Sciatic nerve (tissue), 2 donors: ENCODE data around the gene PTCD2. TPM values are rescaled to one million over a fixed set of nuclear protein-coding genes. Genes with fewer than 3 reads are reported as not detected.
"Not testable (repeated sequence)": the region's sequence is repeated elsewhere in the genome, so short reads cannot be mapped to it uniquely, and the experiment has no call there.

Experiments used
- ATAC-seq: fragments of 200-7000 bp; cut with Tn5 transposase; one replicate; pipeline ENCODE4 v1.9.1; 2020; ENCODE audit warnings: mild to moderate bottlenecking, moderate library complexity
- DNase-seq: peaks from one replicate; pipeline ENCODE4 v3.0.0-alpha.2; 2020; ENCODE audit warnings: low spot score
- intact Hi-C: fragments of 100-400 bp; cut with DNase I; formaldehyde crosslinking; loops from one replicate; pipeline ENCODE4 v1.14.2; 2022
- total RNA-seq: library from RNA; stranded (reverse); fragmentation: NEBNext Ultra II Directional; extraction: Animal tissue kit (Norgen Biotek cat#: 25700); gene quantifications from one replicate; pipeline ENCODE4 v1.2.1, GENCODE V29; 2021
- donor health status: DM: no; HTN: no; CAD: no.
- donor health status: DM: no; HTN: no; CAD: no.

The PTCD2 gene
- total RNA-seq, 1 donor from 2014 or later, result 10.5 TPM

GRCh38 chr5:72294473-72294872, 25.7 kb upstream of the PTCD2 start:
- intact Hi-C loops, result no loop called here
- ATAC-seq (no peak), DNase-seq (no peak)

GRCh38 chr5:72295539-72295938, 24.6 kb upstream of the PTCD2 start:
- DNase-seq (no peak), ATAC-seq (no peak)
- intact Hi-C loops, result no loop called here

DNA sequence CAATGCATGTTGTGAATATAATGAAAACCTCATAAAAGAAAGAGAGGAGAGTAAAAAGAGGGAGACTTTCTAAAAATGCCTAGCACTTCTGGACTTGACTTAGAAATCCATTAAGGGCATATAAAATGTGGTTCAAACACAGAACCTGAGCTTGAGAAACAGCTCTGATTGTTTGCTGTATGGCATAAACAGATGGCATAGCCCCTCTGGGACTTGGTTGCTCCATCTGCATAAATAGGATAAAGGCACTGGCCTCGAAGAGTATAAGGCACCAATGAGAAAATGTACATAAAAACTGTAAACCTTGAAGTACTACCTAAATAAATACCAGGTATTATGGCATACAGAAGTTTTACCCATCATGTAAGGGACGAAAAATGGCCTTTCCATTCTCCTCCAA, 23.9 kb upstream of the PTCD2 start:
- ATAC-seq (no peak), DNase-seq (no peak)
- intact Hi-C loops, result no loop called here

- DNase-seq, ATAC-seq, intact Hi-C loops: not testable (repeated sequence)
These were observed 22.0 kb upstream of the PTCD2 start for GRCh38 chr5:72298136-72298535.

GRCh38 chr5:72298711-72299110, 21.5 kb upstream of the PTCD2 start:
- intact Hi-C loops, result no loop called here
- DNase-seq, result no peak
- no peak for ATAC-seq

GRCh38 chr5:72300590-72301339, 19.4 kb upstream of the PTCD2 start:
- ATAC-seq (no peak), DNase-seq (no peak)
- intact Hi-C loops, result loop anchor here (10.0 kb wide), 1 partner anchor 516 kb away; no protein-coding TSS in a partner anchor

GRCh38 chr5:72301557-72301956, 18.6 kb upstream of the PTCD2 start:
- no peak for ATAC-seq
- intact Hi-C loops, result loop anchor here (10.0 kb wide), 1 partner anchor 517 kb away; no protein-coding TSS in a partner anchor
- no peak for DNase-seq

DNA sequence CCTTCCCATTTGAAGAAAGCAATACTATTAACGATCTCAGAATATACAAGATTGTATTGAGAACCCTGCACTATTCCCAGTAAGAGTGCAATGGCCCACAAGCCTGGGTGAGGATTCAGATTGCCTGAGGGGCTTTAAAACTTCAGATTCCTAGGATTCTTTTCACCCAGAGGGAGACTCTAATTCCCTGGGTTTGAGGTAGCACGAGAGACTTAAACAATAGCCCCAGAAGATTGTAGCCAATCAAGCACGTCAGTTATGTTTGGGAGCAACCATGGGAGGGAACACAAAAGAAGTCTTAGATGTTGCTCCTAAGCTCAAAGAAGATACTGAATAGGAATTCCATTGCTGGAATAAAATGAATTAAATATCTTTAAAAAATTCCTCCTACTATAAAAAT, 18.0 kb upstream of the PTCD2 start:
- intact Hi-C loops, result loop anchor here (10.0 kb wide), 1 partner anchor 517 kb away; no protein-coding TSS in a partner anchor
- DNase-seq, result no peak
- ATAC-seq, result no peak

DNA sequence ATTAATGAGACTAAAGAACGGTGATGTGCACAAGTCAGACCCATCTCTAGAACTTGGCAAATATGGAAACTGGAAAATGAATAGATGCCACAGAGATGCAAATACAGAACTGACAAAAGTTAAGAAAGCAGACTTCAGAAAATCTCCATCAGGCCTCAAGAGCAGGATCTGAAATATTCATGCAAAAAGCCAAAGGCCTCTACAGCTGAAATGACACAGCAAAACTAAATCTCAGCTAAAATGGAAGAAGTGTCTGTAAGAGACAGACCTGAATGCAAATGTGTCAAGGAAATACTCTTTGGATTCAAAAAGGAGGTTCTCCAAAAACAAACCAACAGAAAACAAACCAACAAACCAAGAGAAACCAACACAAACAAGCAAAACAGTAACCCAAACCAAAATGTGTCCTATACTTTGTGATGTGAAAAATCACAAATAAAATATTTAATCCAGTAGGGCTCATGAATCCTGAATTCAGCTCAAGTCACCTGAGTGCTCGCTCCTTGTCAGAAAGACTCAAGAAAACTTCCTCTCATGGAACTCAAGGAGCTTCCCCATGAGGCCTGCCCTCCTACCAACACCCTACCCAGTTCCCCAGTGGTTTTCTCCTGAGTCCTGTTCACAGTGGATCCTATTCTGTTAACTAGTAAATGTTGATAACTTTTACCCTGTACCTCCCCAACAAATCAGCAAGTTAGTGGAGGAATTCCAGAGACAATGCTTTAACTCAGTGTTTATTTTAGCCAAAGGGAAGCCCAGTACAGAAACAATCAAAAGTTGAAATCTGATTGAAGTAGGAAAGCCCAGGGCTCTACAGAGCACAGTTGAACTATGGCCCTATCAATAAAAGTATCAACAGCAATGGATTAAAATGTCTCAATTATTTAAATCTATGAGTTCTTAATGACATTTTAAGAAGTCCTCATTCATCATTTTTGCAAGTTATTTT, 14.7 kb upstream of the PTCD2 start:
- ATAC-seq, result no peak
- no peak for DNase-seq
- intact Hi-C loops, result loop anchor here (10.0 kb wide), 1 partner anchor 521 kb away; no protein-coding TSS in a partner anchor

GRCh38 chr5:72307573-72307967, 12.6 kb upstream of the PTCD2 start:
- DNase-seq (no peak), ATAC-seq (no peak)
- intact Hi-C loops, result loop anchor here (10.0 kb wide), 1 partner anchor 523 kb away; no protein-coding TSS in a partner anchor

DNA sequence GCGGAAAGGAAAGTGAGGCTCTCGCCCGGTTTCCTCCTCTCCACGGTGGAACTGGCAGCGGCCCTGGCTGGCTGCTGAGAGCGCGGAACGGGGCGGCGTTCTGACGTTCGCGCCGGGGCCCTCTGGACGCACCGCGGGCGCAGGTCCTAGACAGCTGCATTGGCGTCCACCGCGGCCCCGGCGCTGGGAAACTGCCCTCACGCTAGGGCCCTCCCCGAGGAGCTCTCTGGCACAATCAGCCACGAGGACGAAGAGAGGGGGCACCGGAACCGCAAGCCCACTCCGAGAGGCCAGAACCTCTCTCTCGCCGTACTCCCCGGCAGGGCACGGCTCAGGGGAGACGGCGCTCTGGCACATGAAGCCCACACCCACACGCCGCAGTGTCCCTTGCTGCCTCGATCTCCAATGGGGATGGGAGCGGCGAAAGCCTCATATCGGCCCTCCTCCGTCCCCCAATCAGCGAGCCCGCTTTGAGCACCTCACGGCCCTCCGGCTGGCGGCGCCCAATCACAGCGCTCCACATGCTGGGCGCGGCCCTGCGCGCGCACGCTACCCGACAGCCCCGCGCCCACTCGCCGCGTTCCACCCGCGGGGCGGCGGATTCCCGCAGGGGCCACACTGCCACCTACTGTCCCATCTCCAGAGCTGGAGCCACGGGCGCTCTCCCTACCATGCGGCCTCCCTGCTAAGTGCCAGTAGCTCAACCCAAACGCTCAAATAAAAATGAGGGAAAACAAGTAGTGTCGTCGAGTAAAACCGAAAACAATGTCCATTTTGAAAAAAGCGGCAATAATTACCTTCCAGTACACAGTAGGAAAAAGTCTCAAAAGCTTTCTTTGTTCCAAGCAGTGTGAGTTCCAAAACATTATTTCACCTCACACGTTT, 12.0 kb upstream of the PTCD2 start:
- ATAC-seq (peak; percentile 100), DNase-seq (peak; percentile 98)
- intact Hi-C loops, result loop anchor here (10.0 kb wide), 1 partner anchor 523 kb away; no protein-coding TSS in a partner anchor

GRCh38 chr5:72308853-72309191, 11.4 kb upstream of the PTCD2 start:
- intact Hi-C loops, result loop anchor here (10.0 kb wide), 1 partner anchor 524 kb away; no protein-coding TSS in a partner anchor
- ATAC-seq, result no peak
- no peak for DNase-seq

GRCh38 chr5:72313141-72313540, 7.0 kb upstream of the PTCD2 start:
- intact Hi-C loops, result no loop called here
- ATAC-seq, result no peak

DNA sequence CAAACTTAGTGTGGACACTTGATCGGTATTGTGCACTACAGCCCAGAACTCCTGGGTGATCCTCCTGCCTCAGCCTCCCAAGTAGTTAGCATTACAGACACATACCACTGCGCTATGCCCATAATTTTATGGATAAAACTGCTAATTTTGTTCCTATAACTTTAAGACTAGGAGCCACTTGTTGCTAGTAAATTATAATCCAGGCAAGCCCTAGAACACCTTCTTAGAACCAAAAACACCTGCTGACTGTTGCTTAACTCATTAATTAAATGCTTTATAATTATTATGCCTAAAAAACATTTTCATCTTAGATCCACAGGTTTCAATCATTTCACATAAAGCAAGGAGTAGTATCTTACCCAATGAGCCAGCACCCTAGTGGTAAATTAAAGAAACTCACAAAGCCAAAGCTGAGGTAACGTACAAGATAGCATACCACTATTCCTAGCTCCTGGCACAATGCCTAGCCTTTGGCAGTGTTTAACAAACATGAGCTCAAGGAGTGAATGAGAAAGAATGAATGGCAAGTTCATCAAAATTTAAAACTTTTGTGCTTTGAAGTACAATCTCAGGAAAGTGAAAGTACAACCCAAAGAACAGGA, 5.5 kb upstream of the PTCD2 start:
- intact Hi-C loops, result no loop called here
- ATAC-seq (no peak), DNase-seq (no peak)

More at GRCh38 chr5:72313141-72313540, 7.0 kb upstream of the PTCD2 start:
- no peak for DNase-seq

DNA sequence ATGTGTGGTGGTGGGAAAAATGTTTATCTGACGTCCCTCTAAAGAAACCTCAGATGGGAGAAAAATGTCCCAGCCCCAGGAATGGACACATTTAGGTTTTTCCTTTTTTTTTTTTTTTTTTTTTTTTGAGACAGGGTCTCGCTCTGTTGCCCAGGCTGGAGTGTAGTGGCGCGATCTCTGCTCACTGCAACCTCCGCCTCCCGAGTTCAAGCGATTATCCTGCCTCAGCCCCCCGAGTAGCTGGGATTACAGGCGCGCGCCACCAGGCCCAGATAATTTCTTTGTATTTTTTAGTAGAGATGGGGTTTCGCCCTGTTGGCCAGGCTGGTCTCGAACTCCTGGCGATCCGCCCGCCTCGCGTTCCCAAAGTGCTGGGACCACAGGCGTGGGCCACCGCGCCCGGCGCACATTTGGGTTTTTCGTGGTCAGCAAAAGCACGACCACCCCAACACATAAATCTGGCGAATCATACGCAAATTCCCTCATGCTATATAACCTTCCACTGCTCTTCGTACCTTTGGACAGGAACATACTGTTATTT, 668 bp upstream of the PTCD2 start:
- ATAC-seq, intact Hi-C loops: not testable (repeated sequence)
- peak; percentile 64 for DNase-seq

DNA sequence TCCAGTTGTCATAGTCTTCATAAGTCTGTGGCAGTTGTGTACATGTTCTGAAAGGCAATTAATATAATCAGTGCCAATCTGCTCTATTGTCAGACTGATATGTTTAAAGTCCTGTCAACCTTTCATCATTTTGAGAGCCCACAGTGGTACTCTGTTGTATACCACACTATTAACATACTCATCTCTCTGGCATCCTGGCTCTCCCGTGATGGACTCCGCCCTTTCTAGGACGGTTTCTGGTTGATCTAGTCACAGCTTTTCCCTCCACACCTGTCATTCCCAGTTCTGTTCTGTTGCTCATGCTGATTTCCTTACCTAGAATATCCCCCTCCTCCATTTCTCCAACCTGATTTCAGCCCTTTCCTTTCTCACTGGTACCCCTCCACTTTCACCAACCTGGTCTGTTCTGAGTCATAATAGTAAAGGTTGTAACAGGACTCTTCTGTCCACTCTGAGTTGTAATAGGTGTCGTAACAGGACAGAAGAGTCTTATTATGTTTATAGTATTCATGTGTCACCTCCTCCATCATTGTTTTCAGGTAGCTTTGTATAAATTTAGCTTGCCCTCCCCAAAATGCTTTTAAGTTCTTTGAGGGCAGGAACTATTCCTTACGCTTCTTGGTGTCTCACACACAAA, 4.1 kb downstream of the PTCD2 start:
- ATAC-seq (no peak), DNase-seq (no peak)
- intact Hi-C loops, result no loop called here

DNA sequence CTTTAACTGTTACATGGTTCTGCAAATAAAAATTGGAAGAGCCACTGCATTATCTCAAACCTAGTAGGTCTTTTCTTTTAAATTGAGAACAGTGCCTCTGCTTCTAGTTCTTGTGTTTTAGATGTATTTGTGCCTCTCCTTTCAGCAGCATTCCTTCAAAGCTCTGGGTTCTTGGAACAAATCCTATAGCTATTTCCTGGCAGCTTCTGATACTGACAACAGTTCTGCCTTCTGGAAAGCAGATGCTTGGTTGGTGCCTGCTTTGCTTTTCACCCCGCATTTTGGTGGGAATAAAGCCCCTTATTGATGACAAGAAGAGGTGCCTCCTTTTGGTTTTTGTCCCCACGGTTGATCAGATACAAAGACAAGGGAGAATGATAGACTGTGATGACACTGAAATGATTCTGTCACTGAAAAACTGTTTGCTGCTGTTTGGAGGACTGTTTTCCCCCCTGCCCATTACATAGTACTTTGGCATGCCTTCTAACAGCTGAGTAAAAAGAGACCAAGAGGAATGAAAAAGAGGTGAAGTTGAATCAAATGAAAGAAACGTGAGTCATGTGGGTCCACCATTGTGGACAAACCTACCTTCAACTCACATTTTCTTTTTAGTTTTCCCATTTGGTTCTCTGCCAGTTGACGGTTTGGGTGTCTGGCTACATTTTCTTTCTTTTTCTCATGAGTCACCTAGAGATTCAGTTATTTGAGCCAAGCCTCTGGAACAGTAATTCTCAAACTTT, 5.6 kb downstream of the PTCD2 start:
- DNase-seq, result no peak
- no peak for ATAC-seq
- intact Hi-C loops, result no loop called here
